Measurements from ENCODE around the gene POLN.

Gene POLN

DNA sequence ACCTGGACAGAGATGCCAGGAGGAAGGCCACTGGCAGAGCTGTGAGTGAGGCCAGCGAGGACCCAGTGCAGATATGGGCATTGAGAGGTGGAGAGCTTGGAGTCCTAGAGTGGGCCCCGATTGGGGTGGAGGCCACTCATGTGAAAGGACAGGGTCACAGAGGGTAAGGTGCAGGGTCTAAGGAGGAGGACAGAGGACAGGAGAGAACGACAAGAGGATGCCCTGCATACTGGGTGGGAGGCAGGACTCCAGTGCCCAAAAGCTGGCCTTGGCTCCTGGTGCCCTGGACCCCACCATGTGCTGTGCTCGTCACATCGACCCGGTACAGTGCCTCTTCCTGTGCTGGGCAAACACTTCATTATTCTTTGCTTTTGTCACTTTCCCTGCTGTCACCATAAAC, 116.1 kb downstream of the POLN start:
- no peak for DNase-seq (ENCODE audit: low read depth)
- no peak overlapping the region for H3K4me3 ChIP-seq (ENCODE audit: low read depth, low read length)
- TF ChIP-seq CTCF (IDR thresholded peaks at IDR 0.05; ENCODE audit: low read depth, low read length) = no peak
- no peak for TF ChIP-seq MYC (IDR thresholded peaks at IDR 0.05; ENCODE audit: low read depth, low read length)
- TF ChIP-seq POLR2A (IDR thresholded peaks at IDR 0.05; ENCODE audit: extremely low read depth, insufficient read length) = no peak
- TF ChIP-seq, protein P1, sequence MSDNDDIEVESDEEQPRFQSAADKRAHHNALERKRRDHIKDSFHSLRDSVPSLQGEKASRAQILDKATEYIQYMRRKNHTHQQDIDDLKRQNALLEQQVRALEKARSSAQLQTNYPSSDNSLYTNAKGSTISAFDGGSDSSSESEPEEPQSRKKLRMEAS (IDR thresholded peaks at IDR 0.05; ENCODE audit: low read depth, low read length) = no peak

DNA sequence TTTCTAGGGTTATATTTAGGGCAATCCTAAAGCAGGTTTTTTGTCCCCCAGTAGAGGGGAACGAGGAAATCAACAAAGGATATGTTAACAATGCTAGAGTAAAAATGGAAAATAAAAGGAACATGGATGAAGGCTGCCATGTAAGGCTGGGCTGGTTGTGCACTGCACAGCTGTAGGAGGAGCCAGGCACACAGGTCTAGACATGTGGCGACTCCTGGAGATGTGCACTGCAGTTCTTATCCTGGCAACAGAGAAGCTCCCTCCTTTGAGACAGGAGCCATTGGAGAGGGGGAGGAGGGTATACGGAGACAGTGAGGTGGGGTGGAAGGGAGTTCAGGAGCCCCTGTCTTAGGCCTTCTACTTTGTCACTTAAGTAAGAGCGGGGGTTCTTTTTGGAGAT, 116.9 kb downstream of the POLN start:
- DNase-seq (ENCODE audit: low read depth) = no peak
- H3K4me3 ChIP-seq (ENCODE audit: low read depth, low read length) = no peak overlapping the region
- TF ChIP-seq MYC (IDR thresholded peaks at IDR 0.05; ENCODE audit: low read depth, low read length) (no peak), POLR2A (IDR thresholded peaks at IDR 0.05; ENCODE audit: extremely low read depth, insufficient read length) (no peak), CTCF (IDR thresholded peaks at IDR 0.05; ENCODE audit: low read depth, low read length) (no peak)
- TF ChIP-seq, protein P1 (IDR thresholded peaks at IDR 0.05; ENCODE audit: low read depth, low read length) = no peak

- H3K4me3 ChIP-seq (ENCODE audit: low read depth, low read length) = no peak overlapping the region
- DNase-seq (ENCODE audit: low read depth) = no peak
- no peak for TF ChIP-seq CTCF (IDR thresholded peaks at IDR 0.05; ENCODE audit: low read depth, low read length)
- TF ChIP-seq, protein P1 (IDR thresholded peaks at IDR 0.05; ENCODE audit: low read depth, low read length) = no peak
- TF ChIP-seq MYC (IDR thresholded peaks at IDR 0.05; ENCODE audit: low read depth, low read length) = no peak
- no peak for TF ChIP-seq POLR2A (IDR thresholded peaks at IDR 0.05; ENCODE audit: extremely low read depth, insufficient read length)
These were observed 125.1 kb downstream of the POLN start for GRCh38 chr4:2116687-2117400.

GRCh38 chr4:2105559-2105958, 136.4 kb downstream of the POLN start:
- no peak for TF ChIP-seq CTCF (IDR thresholded peaks at IDR 0.05; ENCODE audit: low read depth, low read length)
- TF ChIP-seq MYC (IDR thresholded peaks at IDR 0.05; ENCODE audit: low read depth, low read length) = no peak
- TF ChIP-seq POLR2A (IDR thresholded peaks at IDR 0.05; ENCODE audit: extremely low read depth, insufficient read length) = no peak
- TF ChIP-seq, protein P1 (IDR thresholded peaks at IDR 0.05; ENCODE audit: low read depth, low read length) = no peak
- DNase-seq (ENCODE audit: low read depth) = no peak
- no peak overlapping the region for H3K4me3 ChIP-seq (ENCODE audit: low read depth, low read length)

- no peak for TF ChIP-seq POLR2A (IDR thresholded peaks at IDR 0.05; ENCODE audit: extremely low read depth, insufficient read length)
- TF ChIP-seq MYC (IDR thresholded peaks at IDR 0.05; ENCODE audit: low read depth, low read length) = no peak
- no peak for TF ChIP-seq CTCF (IDR thresholded peaks at IDR 0.05; ENCODE audit: low read depth, low read length)
- TF ChIP-seq, protein P1 (IDR thresholded peaks at IDR 0.05; ENCODE audit: low read depth, low read length) = no peak
- no peak for DNase-seq (ENCODE audit: low read depth)
- no peak overlapping the region for H3K4me3 ChIP-seq (ENCODE audit: low read depth, low read length)
These were observed 137.2 kb downstream of the POLN start for GRCh38 chr4:2104556-2105345.
